WERI-Rb-1 (cell line): ENCODE measurements around the gene SLC2A9.
A peak's percentile ranks its signal among the peaks of the same experiment; 100 is the strongest.

Source experiments
- DNase-seq: peaks from one replicate; pipeline ENCODE4 v3.0.0-alpha.2; 2020
- H3K27ac ChIP-seq: fragments of 250-450 bp; sonication (Bioruptor Pico); 2 replicates; pipeline ENCODE4 v1.5.1; 2020; ENCODE audit warnings: mild to moderate bottlenecking, moderate library complexity
- H3K27me3 ChIP-seq: fragments of 250-450 bp; sonication (Bioruptor Pico); 2 replicates; pipeline ENCODE4 v1.5.1; 2021; ENCODE audit warnings: mild to moderate bottlenecking, low read depth, moderate library complexity; ENCODE audit not compliant: insufficient read depth, severe bottlenecking
- H3K36me3 ChIP-seq: fragments of 250-450 bp; sonication (Bioruptor Pico); 2 replicates; pipeline ENCODE4 v1.5.1; 2020; ENCODE audit warnings: mild to moderate bottlenecking, moderate library complexity
- H3K4me3 ChIP-seq: 2 replicates; pipeline ENCODE4 v1.5.1; 2011; ENCODE audit warnings: low read depth, mild to moderate bottlenecking, control low read depth, low read length
- H3K9me3 ChIP-seq: fragments of 250-450 bp; sonication (Bioruptor Pico); 2 replicates; pipeline ENCODE4 v1.5.1; 2021; ENCODE audit warnings: mild to moderate bottlenecking, moderate library complexity; ENCODE audit not compliant: severe bottlenecking
- CTCF ChIP-seq: IDR thresholded peaks from 2 replicates; pipeline ENCODE4 v1.5.1; 2011; ENCODE audit warnings: low read depth, mild to moderate bottlenecking, control low read depth, inconsistent platforms, low read length

Gene SLC2A9

DNA sequence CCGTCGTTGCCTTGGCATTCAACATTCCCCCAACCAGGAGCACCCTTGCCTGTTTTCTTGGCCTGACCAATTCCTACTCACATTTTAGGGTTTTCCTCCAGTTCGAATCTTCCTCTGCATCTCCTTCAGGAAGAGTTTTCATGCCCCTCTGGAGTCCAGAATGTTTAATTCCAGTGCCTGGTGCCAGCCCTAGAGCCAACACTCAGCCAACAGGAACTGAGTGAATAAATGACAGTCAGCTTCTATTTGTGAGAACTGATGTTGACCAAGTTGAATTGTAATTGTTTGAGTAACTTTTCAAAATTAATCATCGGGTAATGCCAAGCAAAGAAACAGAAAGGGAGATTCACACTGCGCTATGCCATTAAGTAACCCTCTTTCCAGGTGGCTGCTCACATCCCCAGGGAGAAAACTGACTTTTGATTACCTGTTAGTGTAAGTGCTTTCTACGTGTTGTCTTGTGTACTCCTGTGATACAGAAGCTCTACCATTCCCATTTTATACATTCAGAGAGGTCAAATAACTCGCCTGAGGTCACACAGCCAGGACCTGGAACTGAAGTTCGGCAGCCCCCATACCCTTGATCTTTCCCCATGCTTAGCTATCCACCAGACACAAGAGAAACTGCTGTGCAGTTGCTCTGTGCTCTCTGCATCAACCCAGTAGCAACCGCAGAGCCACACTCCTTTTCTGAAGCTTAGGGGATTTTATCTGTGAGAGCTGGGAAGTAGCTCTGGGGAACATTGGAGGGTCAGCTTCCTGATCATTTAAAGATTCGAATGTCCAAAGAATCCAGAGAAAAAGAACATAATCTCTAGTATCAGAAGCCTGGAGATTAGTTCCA lies 19.0 kb upstream of the SLC2A9 start:
- Histone ChIP-seq H3K4me3 (no peak overlapping the region), H3K36me3 (no peaks in the 10 kb centered on the region), H3K27ac (peak overlapping the region; percentile 41), H3K9me3 (peaks cover 8% of the 10 kb centered on the region), H3K27me3 (no peaks in the 10 kb centered on the region)
- no peak for DNase-seq
- TF ChIP-seq CTCF: no peak

DNA sequence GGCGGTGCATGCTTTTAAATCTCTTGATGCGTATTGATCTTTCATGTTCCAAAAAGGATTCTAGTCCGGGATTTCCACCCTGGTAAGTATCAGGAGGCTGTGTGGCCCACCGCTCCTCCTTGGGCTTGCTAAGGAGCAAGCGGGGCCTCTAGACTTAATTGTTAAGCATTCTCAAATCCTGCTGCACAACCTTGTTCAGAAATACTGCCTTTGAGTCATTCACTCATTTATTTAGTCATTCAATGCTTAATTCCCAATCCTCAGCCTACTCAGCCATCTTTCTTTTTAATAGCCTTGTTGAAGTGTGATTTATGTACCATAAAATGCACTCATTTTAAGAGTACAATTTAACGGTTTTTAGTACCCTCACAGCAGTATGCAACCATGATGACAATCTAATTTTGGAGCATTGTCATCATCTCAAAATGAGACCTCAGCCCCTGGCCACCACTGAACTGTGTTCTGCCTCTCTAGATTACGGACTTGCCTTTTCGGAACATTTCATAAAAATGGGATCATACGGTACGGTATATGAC lies 15.6 kb upstream of the SLC2A9 start:
- no peaks in the 10 kb centered on the region for H3K27me3 ChIP-seq
- no peaks in the 10 kb centered on the region for H3K9me3 ChIP-seq
- no peak overlapping the region for H3K4me3 ChIP-seq
- H3K36me3 ChIP-seq: no peaks in the 10 kb centered on the region
- DNase-seq: no peak
- TF ChIP-seq CTCF: no peak
- no peak overlapping the region for H3K27ac ChIP-seq

DNA sequence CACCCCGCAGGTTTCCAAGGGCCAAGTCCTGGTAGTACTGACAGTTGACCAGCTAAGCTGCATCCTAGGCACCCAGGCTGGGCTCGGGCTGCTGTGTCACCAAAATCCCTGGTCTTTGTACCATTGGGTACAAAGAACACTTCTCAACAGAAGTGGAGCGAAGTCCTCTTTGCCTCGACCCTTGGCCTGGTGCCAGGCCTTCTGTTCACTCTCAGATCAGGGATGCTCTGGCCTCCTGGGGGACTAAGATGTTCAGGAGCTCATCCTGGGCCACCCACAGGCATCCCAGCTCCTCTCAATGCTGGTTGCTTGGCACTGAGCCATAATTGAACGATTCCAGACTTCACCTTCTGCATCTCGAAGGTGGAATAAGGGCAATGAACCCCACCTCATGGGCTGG lies 13.8 kb upstream of the SLC2A9 start:
- Histone ChIP-seq H3K27ac (no peak overlapping the region), H3K4me3 (no peak overlapping the region), H3K36me3 (no peaks in the 10 kb centered on the region), H3K9me3 (no peaks in the 10 kb centered on the region), H3K27me3 (no peaks in the 10 kb centered on the region)
- TF ChIP-seq CTCF: no peak
- no peak for DNase-seq

DNA sequence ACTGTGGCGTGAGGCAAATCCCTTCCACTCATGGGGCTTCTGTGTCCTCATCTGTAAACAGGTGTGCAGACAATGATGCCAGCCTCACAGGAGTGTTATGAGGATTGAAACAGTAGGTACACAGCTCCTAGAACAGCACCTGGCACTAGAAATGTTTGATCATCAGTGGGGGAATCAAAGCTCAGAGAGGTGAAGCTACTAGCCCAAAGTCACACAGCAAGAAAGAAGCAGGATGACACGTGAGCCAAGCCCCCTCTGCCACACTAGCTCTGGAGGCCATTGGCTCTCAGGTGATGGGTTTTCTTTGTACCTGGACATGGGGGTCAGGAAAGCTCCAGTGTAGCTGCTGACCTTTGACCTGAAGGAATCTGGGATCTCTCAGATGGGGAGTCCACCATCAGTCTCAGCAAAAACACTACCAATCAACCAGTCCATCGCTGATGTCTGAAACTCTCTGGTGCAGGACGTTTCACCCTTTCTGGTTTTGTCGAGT lies 13.4 kb upstream of the SLC2A9 start:
- TF ChIP-seq CTCF: no peak
- DNase-seq: no peak
- no peak overlapping the region for H3K27ac ChIP-seq
- H3K9me3 ChIP-seq: no peaks in the 10 kb centered on the region
- no peaks in the 10 kb centered on the region for H3K27me3 ChIP-seq
- H3K4me3 ChIP-seq: no peak overlapping the region
- no peaks in the 10 kb centered on the region for H3K36me3 ChIP-seq

DNA sequence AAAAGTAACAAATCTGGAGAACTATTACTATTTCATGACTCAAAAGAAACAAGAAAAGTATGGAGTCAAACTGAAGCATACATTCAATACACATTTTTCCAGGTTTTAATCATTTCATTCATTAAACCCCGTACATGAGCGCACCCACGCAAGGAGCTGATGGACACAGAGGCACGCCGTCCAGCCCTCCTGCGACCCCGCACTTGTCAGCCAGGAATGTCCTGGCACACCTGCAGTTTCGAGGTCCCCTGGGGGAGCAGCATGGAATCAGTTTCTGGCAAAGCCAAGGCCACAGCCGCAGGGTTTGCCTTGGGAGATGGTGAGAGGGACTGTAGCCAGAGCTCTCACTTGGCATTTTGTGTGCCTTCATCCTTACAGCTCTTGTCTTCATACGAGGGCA lies 12.8 kb upstream of the SLC2A9 start:
- Histone ChIP-seq H3K4me3 (no peak overlapping the region), H3K27me3 (no peaks in the 10 kb centered on the region), H3K36me3 (no peaks in the 10 kb centered on the region), H3K27ac (no peak overlapping the region), H3K9me3 (no peaks in the 10 kb centered on the region)
- TF ChIP-seq CTCF: no peak
- no peak for DNase-seq
